K562 (cell line): ENCODE measurements around the gene TBRG1. TPM values are rescaled to one million over a fixed set of nuclear protein-coding genes. Genes with fewer than 3 reads are reported as not detected.

Experiments used
- ARID3B ChIP-seq: fragments of 250-450 bp; sonication (Bioruptor Pico); IDR thresholded peaks from 2 replicates; pipeline ENCODE4 v1.4.0; 2020; ENCODE audit warnings: borderline replicate concordance
- E2F8 ChIP-seq: fragments of 450-650 bp; IDR thresholded peaks from 2 replicates; pipeline ENCODE4 v1.7.1; 2018; ENCODE audit warnings: mild to moderate bottlenecking, low read depth; ENCODE audit not compliant: partially characterized antibody
- EHMT2 ChIP-seq: fragments of 450-650 bp; IDR thresholded peaks from 2 replicates; pipeline ENCODE4 v1.6.1; 2018; ENCODE audit warnings: antibody characterized with exemption
- KDM1A ChIP-seq, 2 experiments: fragments of 450-650 bp; IDR thresholded peaks; 2 replicates each; pipeline ENCODE4 v1.6.1; 2016; ENCODE audit warnings: mild to moderate bottlenecking in 2 of 2
- NR2C1 ChIP-seq, 2 experiments: fragments of 450-650 bp; IDR thresholded peaks; 2 replicates each; pipeline ENCODE4 v1.6.1; 2017; ENCODE audit warnings: mild to moderate bottlenecking in 2 of 2, antibody characterized with exemption in 1 of 2, inconsistent platforms in 1 of 2, missing compliant biosample characterization in 1 of 2, missing genetic modification characterization in 1 of 2
- POLR2AphosphoS5 ChIP-seq: IDR thresholded peaks from 2 replicates; pipeline ENCODE4 v1.6.1; 2011; ENCODE audit warnings: mild to moderate bottlenecking, low read depth, low read length, moderate library complexity; ENCODE audit not compliant: control insufficient read depth, insufficient read depth
- SMARCC2 ChIP-seq: fragments of 450-650 bp; IDR thresholded peaks from 2 replicates; pipeline ENCODE4 v1.6.1; 2017; ENCODE audit warnings: antibody characterized with exemption, moderate library complexity, mild to moderate bottlenecking, low read depth
- TEAD4 ChIP-seq, 2 experiments: sonication (generic) in 1 of 2; formaldehyde crosslinking in 1 of 2; IDR thresholded peaks; 2 replicates each; pipeline versions ENCODE4 v1.6.1 to v1.8.0; 2012 to 2022; ENCODE audit warnings: borderline replicate concordance in 1 of 2, inconsistent platforms in 1 of 2, low read length in 1 of 2, mild to moderate bottlenecking in 1 of 2, missing genetic modification reagents in 1 of 2
- TSC22D4 ChIP-seq: fragments of 450-650 bp; IDR thresholded peaks from 2 replicates; pipeline ENCODE4 v1.6.1; 2016; ENCODE audit warnings: missing genetic modification characterization, missing biosample characterization, control low read depth
- ZNF134 ChIP-seq: fragments of 250-450 bp; sonication (Bioruptor Pico); conservative IDR thresholded peaks from 2 replicates; pipeline ENCODE4 v1.4.0; 2020
- polyA plus RNA-seq, 8 experiments: library from polyadenylated mRNA; depleted of rRNA in 4 of 8; stranded (reverse) in 5 of 8; unstranded in 3 of 8; fragments of >200 nt; fragmentation: Nextera tagmentation in 2 of 8; fragmentation: Illumina TruSeq in 1 of 8; extraction: Ambion mirVana in 2 of 8; extraction: Trizol in 1 of 8; gene quantifications; 2 replicates each; pipeline versions ENCODE4 v1.2.1 to v1.2.3, GENCODE V29; 2011 to 2014; ENCODE audit warnings: inconsistent platforms in 1 of 8, missing spikeins in 1 of 8
- total RNA-seq, 7 experiments: library from RNA; depleted of rRNA in 6 of 7; stranded (reverse); fragments of >200 nt in 6 of 7; fragmentation: Illumina TruSeq in 2 of 7; extraction: Trizol in 2 of 7; gene quantifications; 2 replicates each; pipeline versions ENCODE4 v1.2.1 to v1.2.3, GENCODE V29; 2011 to 2021; ENCODE audit warnings: low replicate concordance in 1 of 7
- TF ChIP-seq, protein P1 (sequence below), 2 experiments: fragments of 450-650 bp; formaldehyde crosslinking in 1 of 2; IDR thresholded peaks; 2 replicates each; pipeline versions ENCODE4 v1.4.0 to v1.6.1; 2014 to 2020; ENCODE audit warnings: mild to moderate bottlenecking in 2 of 2, borderline replicate concordance in 1 of 2, low read depth in 1 of 2
- TF ChIP-seq, protein P2 (sequence below): sonication (generic); formaldehyde crosslinking; IDR thresholded peaks from 2 replicates; pipeline ENCODE4 v1.8.1; 2023; ENCODE audit warnings: mild to moderate bottlenecking, missing genetic modification reagents

TBRG1 gene
- total and polyA plus RNA-seq, 9 of the 15 experiments (the other 6 are each of a cell fraction or from before 2014, with no cell fraction given), result 8.7 to 30.0 (median 20.2) TPM

DNA sequence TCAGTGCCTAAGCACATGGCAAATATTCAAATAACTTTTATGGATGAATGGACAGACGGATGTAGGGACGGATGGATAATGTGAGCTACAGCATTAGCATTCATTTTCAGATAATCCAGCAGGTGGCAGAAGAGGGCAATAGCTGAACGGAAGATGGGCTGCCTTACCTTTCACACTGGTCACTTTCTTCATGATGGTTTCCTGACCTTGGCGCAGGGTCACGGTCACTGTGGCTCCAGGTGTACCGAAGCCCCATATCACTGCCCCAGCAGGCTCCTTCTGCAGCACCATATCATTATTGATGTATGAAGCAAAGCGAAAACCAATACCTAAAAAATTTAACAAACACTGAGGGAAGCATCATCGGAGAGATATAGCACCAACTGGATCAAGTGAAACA is 46.5 kb downstream of the TBRG1 start (continued):
- TF ChIP-seq ZNF134 (CRISPR knock-in tag) (no peak), POLR2AphosphoS5 (no peak), TSC22D4 (tag) (no peak), ARID3B (no peak), E2F8 (no peak), NR2C1 (IDR thresholded peaks at IDR 0.05) (0 out of 2 replicates have a peak, but pooled peaks have one; percentile 19), NR2C1 (tag; IDR thresholded peaks at IDR 0.05) (peak; percentile 69), SMARCC2 (no peak), EHMT2 (no peak), KDM1A (IDR thresholded peaks at IDR 0.05) (peak in 1 of 2 experiments; percentile 41; a peak in 1 of 4 replicates), TEAD4 (IDR thresholded peaks at IDR 0.05; ENCODE audit: low read length) (no peak), TEAD4 (CRISPR knock-in tag; IDR thresholded peaks at IDR 0.05; ENCODE audit: borderline replicate concordance) (no peak)
- TF ChIP-seq, protein P1, sequence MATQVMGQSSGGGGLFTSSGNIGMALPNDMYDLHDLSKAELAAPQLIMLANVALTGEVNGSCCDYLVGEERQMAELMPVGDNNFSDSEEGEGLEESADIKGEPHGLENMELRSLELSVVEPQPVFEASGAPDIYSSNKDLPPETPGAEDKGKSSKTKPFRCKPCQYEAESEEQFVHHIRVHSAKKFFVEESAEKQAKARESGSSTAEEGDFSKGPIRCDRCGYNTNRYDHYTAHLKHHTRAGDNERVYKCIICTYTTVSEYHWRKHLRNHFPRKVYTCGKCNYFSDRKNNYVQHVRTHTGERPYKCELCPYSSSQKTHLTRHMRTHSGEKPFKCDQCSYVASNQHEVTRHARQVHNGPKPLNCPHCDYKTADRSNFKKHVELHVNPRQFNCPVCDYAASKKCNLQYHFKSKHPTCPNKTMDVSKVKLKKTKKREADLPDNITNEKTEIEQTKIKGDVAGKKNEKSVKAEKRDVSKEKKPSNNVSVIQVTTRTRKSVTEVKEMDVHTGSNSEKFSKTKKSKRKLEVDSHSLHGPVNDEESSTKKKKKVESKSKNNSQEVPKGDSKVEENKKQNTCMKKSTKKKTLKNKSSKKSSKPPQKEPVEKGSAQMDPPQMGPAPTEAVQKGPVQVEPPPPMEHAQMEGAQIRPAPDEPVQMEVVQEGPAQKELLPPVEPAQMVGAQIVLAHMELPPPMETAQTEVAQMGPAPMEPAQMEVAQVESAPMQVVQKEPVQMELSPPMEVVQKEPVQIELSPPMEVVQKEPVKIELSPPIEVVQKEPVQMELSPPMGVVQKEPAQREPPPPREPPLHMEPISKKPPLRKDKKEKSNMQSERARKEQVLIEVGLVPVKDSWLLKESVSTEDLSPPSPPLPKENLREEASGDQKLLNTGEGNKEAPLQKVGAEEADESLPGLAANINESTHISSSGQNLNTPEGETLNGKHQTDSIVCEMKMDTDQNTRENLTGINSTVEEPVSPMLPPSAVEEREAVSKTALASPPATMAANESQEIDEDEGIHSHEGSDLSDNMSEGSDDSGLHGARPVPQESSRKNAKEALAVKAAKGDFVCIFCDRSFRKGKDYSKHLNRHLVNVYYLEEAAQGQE (IDR thresholded peaks at IDR 0.05; ENCODE audit: borderline replicate concordance), result peak; percentile 81
- TF ChIP-seq, protein P1 (CRISPR knock-in tag; IDR thresholded peaks at IDR 0.05; ENCODE audit: low read depth), result no peak
- TF ChIP-seq, protein P2, sequence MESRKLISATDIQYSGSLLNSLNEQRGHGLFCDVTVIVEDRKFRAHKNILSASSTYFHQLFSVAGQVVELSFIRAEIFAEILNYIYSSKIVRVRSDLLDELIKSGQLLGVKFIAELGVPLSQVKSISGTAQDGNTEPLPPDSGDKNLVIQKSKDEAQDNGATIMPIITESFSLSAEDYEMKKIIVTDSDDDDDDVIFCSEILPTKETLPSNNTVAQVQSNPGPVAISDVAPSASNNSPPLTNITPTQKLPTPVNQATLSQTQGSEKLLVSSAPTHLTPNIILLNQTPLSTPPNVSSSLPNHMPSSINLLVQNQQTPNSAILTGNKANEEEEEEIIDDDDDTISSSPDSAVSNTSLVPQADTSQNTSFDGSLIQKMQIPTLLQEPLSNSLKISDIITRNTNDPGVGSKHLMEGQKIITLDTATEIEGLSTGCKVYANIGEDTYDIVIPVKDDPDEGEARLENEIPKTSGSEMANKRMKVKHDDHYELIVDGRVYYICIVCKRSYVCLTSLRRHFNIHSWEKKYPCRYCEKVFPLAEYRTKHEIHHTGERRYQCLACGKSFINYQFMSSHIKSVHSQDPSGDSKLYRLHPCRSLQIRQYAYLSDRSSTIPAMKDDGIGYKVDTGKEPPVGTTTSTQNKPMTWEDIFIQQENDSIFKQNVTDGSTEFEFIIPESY (CRISPR knock-in tag), result no peak
